Fibroblast of the aortic adventitia (primary cell): ENCODE results near the gene CCDC160. TPM values are rescaled to one million over a fixed set of nuclear protein-coding genes. Genes with fewer than 3 reads are reported as not detected.

Experiments used
- DNase-seq: peaks from one replicate; pipeline ENCODE4 v3.0.0-alpha.2; 2010; ENCODE audit warnings: low read depth
- H3K4me3 ChIP-seq: 2 replicates; pipeline ENCODE4 v1.5.1; 2011; ENCODE audit warnings: low read depth, mild to moderate bottlenecking, control low read depth, low read length, moderate library complexity
- CTCF ChIP-seq: IDR thresholded peaks from 2 replicates; pipeline ENCODE4 v1.5.1; 2011; ENCODE audit warnings: mild to moderate bottlenecking, low read length, control low read depth, inconsistent platforms; ENCODE audit not compliant: insufficient read depth
- total RNA-seq: library from RNA; depleted of rRNA; stranded (reverse); fragments of >200 nt; gene quantifications from 2 replicates; pipeline ENCODE4 v1.2.3, GENCODE V29; 2012; ENCODE audit warnings: low replicate concordance

CCDC160 gene
- total RNA-seq, 1 donor = not detected

GRCh38 chrX:134287346-134287745 lies 50.4 kb downstream of the CCDC160 start:
- TF ChIP-seq CTCF = no peak
- H3K4me3 ChIP-seq = no peak overlapping the region
- no peak for DNase-seq

- H3K4me3 ChIP-seq = no peak overlapping the region
- DNase-seq = peak; percentile 4
- TF ChIP-seq CTCF = peak; percentile 42
These were observed 57.6 kb downstream of the CCDC160 start for GRCh38 chrX:134294548-134294947.

Other genes with a start within 250 kb of the CCDC160 start
- 16.9 and 31.9 TPM in 2 replicates for gene PHF6, start 136.1 kb downstream of the CCDC160 start, total RNA-seq
- gene HPRT1, start 223.0 kb downstream of the CCDC160 start, total RNA-seq = 10.0 and 20.2 TPM in 2 replicates